OCI-LY3 (cell line): Measurements from ENCODE around the gene HGS.

Source experiments
- H2AFZ ChIP-seq: fragments of 200-600, 300-600 bp; shearing (Covaris generic); 2 replicates; pipeline ENCODE4 v1.6.0; 2014; ENCODE audit warnings: antibody characterized with exemption, low read depth, low read length
- H3K27ac ChIP-seq: fragments of 200-600, 300-600 bp; sonication (generic); 2 replicates; pipeline ENCODE4 v1.5.1; 2014; ENCODE audit warnings: mild to moderate bottlenecking, low read length, moderate library complexity, mixed read lengths
- H3K27me3 ChIP-seq: fragments of 200-600, 300-600 bp; sonication (generic); 2 replicates; pipeline ENCODE4 v1.6.1; 2014; ENCODE audit warnings: low read depth, low read length, mixed read lengths
- H3K36me3 ChIP-seq: fragments of 200-600, 300-600 bp; sonication (generic); replicated peaks from 2 replicates; pipeline ENCODE3; 2014; ENCODE audit warnings: low read depth, low read length, mixed read lengths
- H3K4me1 ChIP-seq: fragments of 300-600, 200-600 bp; sonication (generic); 2 replicates; pipeline ENCODE4 v1.6.1; 2014; ENCODE audit warnings: low read length, mixed read lengths
- H3K4me2 ChIP-seq: fragments of 200-600, 300-600 bp; sonication (generic); 2 replicates; pipeline ENCODE4 v1.6.1; 2014; ENCODE audit warnings: low read length, mixed read lengths
- H3K4me3 ChIP-seq: fragments of 300-600, 200-600 bp; sonication (generic); 2 replicates; pipeline ENCODE4 v1.5.1; 2014; ENCODE audit warnings: antibody characterized with exemption, mild to moderate bottlenecking, low read length, moderate library complexity
- H3K79me2 ChIP-seq: fragments of 300-600, 200-600 bp; shearing (Covaris generic); 2 replicates; pipeline ENCODE4 v1.6.1; 2014; ENCODE audit warnings: mild to moderate bottlenecking, low read length, mixed read lengths
- H3K9ac ChIP-seq: fragments of 300-600, 200-600 bp; shearing (Covaris generic); 2 replicates; pipeline ENCODE4 v1.6.0; 2014; ENCODE audit warnings: mild to moderate bottlenecking, low read length, moderate library complexity
- H3K9me3 ChIP-seq: fragments of 200-600, 300-600 bp; shearing (Covaris generic); 2 replicates; pipeline ENCODE4 v1.6.1; 2014; ENCODE audit warnings: low read length, mixed read lengths; ENCODE audit not compliant: insufficient read depth
- H4K20me1 ChIP-seq: fragments of 200-600, 300-600 bp; sonication (generic); 2 replicates; pipeline ENCODE4 v1.6.1; 2016; ENCODE audit warnings: low read length, mixed read lengths; ENCODE audit not compliant: insufficient read depth
- CTCF ChIP-seq: fragments of 200-600, 300-600 bp; sonication (generic); IDR thresholded peaks from 2 replicates; pipeline ENCODE4 v1.5.1; 2014; ENCODE audit warnings: antibody characterized with exemption, low read length, low read depth
- EZH2phosphoT487 ChIP-seq: fragments of 200-600 bp; shearing (Covaris generic); IDR thresholded peaks from 2 replicates; pipeline ENCODE4 v1.6.1; 2018; ENCODE audit warnings: antibody characterized with exemption, mixed run types, low read depth

The HGS gene

GRCh38 chr17:81720267-81721071 is 36.7 kb downstream of the HGS start:
- no peak overlapping the region for H3K9ac ChIP-seq
- H3K27ac ChIP-seq = no peak overlapping the region
- no peak overlapping the region for H3K4me3 ChIP-seq
- no peak overlapping the region for H3K4me2 ChIP-seq
- no peaks in the 10 kb centered on the region for H3K9me3 ChIP-seq
- H3K4me1 ChIP-seq = peaks cover 2% of the 10 kb centered on the region
- TF ChIP-seq CTCF (no peak), EZH2phosphoT487 (no peak)
- H2AFZ ChIP-seq = no peak overlapping the region
- peaks cover 4% of the 10 kb centered on the region for H3K36me3 ChIP-seq
- H4K20me1 ChIP-seq = no peaks in the 10 kb centered on the region
- H3K79me2 ChIP-seq = no peaks in the 10 kb centered on the region
- H3K27me3 ChIP-seq = 0 out of 2 replicates have a peak, but pooled peaks cover 6% of the 10 kb centered on the region

GRCh38 chr17:81722184-81723120 is 38.6 kb downstream of the HGS start:
- H3K4me2 ChIP-seq = no peak overlapping the region
- H3K4me1 ChIP-seq = peaks cover 10% of the 10 kb centered on the region
- H3K79me2 ChIP-seq = no peaks in the 10 kb centered on the region
- 0 out of 2 replicates have a peak, but pooled peaks cover 6% of the 10 kb centered on the region for H3K27me3 ChIP-seq
- H3K27ac ChIP-seq = no peak overlapping the region
- no peaks in the 10 kb centered on the region for H3K9me3 ChIP-seq
- H2AFZ ChIP-seq = no peak overlapping the region
- TF ChIP-seq EZH2phosphoT487 = no peak
- TF ChIP-seq CTCF = no peak
- no peaks in the 10 kb centered on the region for H4K20me1 ChIP-seq
- H3K9ac ChIP-seq = no peak overlapping the region
- no peak overlapping the region for H3K4me3 ChIP-seq
- peaks cover 4% of the 10 kb centered on the region for H3K36me3 ChIP-seq

- no peaks in the 10 kb centered on the region for H3K79me2 ChIP-seq
- no peaks in the 10 kb centered on the region for H4K20me1 ChIP-seq
- H3K4me3 ChIP-seq = no peak overlapping the region
- TF ChIP-seq EZH2phosphoT487 = no peak
- no peak for TF ChIP-seq CTCF
- H2AFZ ChIP-seq = no peak overlapping the region
- peaks cover 10% of the 10 kb centered on the region for H3K4me1 ChIP-seq
- H3K27me3 ChIP-seq = 0 out of 2 replicates have a peak, but pooled peaks cover 6% of the 10 kb centered on the region
- no peaks in the 10 kb centered on the region for H3K9me3 ChIP-seq
- no peak overlapping the region for H3K4me2 ChIP-seq
- H3K36me3 ChIP-seq = no peaks in the 10 kb centered on the region
- no peak overlapping the region for H3K9ac ChIP-seq
- H3K27ac ChIP-seq = no peak overlapping the region
These were observed 39.9 kb downstream of the HGS start for GRCh38 chr17:81723651-81724209.

GRCh38 chr17:81725439-81725838 is 41.6 kb downstream of the HGS start:
- Histone ChIP-seq H4K20me1 (no peaks in the 10 kb centered on the region), H2AFZ (no peak overlapping the region), H3K4me3 (no peak overlapping the region), H3K27me3 (peaks cover 10% of the 10 kb centered on the region; the same call in 1 of the 2 replicates), H3K9ac (no peak overlapping the region), H3K4me2 (no peak overlapping the region), H3K36me3 (no peaks in the 10 kb centered on the region), H3K9me3 (no peaks in the 10 kb centered on the region), H3K79me2 (no peaks in the 10 kb centered on the region), H3K4me1 (peaks cover 10% of the 10 kb centered on the region), H3K27ac (no peak overlapping the region)
- TF ChIP-seq CTCF = no peak
- no peak for TF ChIP-seq EZH2phosphoT487
